Renal pelvis (tissue), 4 donors: ENCODE results near the gene CARD11. TPM values are rescaled to one million over a fixed set of nuclear protein-coding genes. Genes with fewer than 3 reads are reported as not detected.
"Not testable (repeated sequence)": the region's sequence is repeated elsewhere in the genome, so short reads cannot be mapped to it uniquely, and the experiment has no call there.

Source experiments
- DNase-seq: peaks from one replicate; pipeline ENCODE4 v3.0.0-alpha.2; 2013
- polyA plus RNA-seq, 3 donors: library from polyadenylated mRNA; unstranded; fragments of 120-200 nt; gene quantifications; one replicate each; pipeline ENCODE4 v1.2.1, GENCODE V29; 2013; ENCODE audit not compliant: insufficient read length in 3 of 3

CARD11 gene
- polyA plus RNA-seq, 3 donors, result 1.6 to 2.2 (median 1.9) TPM

GRCh38 chr7:3065724-3066143, 22.1 kb upstream of the CARD11 start:
- DNase-seq, result no peak

DNA sequence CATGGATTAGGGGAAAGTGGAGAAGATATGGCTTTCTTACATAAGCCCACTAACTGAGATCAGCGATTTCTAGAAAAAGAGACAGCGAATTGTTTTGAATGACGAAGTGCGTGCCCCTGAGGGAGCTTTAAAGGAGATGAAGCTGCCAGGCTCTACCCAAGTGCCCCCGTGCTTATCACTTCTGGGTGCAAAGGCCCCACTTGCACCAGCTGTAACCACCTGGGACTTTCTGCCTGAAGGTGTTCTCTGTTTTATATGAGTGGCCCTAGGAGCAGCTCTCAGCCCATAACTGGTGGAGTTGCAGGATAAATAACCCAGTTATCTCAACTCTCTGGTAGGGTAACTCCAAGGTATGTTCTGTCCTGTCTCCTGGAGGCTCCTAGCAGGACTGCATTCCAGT, 20.4 kb upstream of the CARD11 start:
- no peak for DNase-seq

DNA sequence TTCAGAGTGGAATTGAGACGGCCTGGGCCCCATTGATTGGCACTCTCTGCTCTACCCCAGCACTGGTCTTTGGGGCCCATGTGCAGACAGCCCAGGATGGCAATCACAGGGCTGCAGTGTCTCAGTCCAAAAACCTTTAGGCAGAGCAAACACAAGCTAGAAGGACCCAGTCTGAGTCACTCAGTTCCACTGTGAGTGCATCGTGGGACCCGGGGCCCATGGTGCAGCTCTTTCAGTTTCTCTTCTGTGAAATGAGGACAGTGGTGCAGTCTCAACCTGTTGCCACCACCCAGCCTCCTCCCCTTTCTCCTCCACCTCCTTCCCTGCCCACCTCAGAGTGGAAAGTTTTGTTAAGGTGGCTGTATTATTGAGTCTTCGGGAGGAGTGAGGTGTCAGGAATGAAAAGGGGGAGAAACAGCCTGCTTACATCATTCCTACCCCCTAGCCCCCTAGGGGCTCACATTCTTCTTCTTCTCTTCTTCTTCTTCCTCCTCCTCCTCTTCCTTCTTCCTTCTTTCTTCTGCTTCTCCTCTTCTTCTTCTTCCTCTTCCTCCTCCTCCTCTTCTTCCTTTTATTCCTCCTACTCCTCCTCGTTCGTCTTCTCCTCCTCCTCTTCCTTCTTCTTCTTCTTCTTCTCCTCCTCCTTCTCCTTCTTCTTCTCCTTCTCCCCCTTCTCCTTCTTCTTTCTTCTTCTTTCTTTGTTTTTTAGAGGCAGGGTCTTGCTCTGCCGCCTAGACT, 19.5 kb upstream of the CARD11 start:
- no peak for DNase-seq

- DNase-seq, result no peak
These were observed 13.4 kb upstream of the CARD11 start for GRCh38 chr7:3057066-3057420.

- no peak for DNase-seq
These were observed 12.8 kb upstream of the CARD11 start for GRCh38 chr7:3056234-3057065.

DNA sequence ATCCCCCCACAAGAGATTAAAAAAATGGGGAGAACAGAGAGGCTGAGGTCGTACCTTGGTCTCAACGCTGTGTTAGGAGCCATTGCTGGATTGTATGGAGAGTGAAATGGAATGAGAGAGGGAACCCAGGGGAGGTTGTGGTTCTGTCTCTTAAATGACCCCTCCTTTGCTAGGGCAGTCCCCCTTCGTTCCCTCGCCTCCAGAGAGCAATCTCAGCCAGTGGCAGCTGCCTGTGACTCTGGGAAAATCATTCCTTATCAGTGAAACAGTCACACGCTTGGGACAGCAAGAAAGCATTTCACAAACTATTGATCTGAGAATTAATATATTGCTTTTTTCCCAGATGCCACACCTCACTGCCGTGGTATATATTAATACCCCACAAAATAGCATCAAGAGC, 12.0 kb upstream of the CARD11 start:
- DNase-seq, result no peak

- no peak for DNase-seq
These were observed 692 bp downstream of the CARD11 start for GRCh38 chr7:3042861-3043489.

GRCh38 chr7:3041986-3042675, 1.5 kb downstream of the CARD11 start:
- DNase-seq, result no peak

- DNase-seq, result no peak
These were observed 3.9 kb downstream of the CARD11 start for GRCh38 chr7:3039787-3040186.

GRCh38 chr7:3038011-3038410, 5.7 kb downstream of the CARD11 start:
- not testable (repeated sequence) for DNase-seq

- no peak for DNase-seq
These were observed 6.4 kb downstream of the CARD11 start for GRCh38 chr7:3037259-3037658.

- no peak for DNase-seq
These were observed 9.0 kb downstream of the CARD11 start for GRCh38 chr7:3034591-3035150.

- no peak for DNase-seq
These were observed 10.1 kb downstream of the CARD11 start for GRCh38 chr7:3033581-3033980.

DNA sequence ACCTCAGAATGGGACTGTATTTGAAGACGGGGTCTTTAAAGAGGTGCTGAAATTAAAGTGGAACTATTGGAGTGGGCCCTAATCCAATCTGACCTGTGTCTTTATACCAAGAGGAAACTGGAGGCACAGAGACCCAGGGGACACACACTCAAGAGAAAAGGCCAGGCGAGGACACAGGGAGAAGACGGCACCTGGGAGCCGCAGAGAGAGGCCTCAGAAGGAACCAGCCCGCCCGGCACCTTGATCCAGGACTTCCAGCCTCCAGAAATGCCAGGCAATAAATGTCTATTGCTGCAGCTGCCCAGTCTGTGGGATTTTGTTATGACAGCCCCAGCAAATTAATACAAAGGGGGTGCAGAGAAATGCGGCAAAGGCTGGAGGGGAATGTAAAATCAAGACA, 10.5 kb downstream of the CARD11 start:
- DNase-seq, result no peak

GRCh38 chr7:3032256-3032655, 11.4 kb downstream of the CARD11 start:
- no peak for DNase-seq

GRCh38 chr7:3029138-3029537, 14.5 kb downstream of the CARD11 start:
- DNase-seq, result no peak

GRCh38 chr7:3028758-3029093, 14.9 kb downstream of the CARD11 start:
- DNase-seq, result no peak

- DNase-seq, result no peak
These were observed 15.5 kb downstream of the CARD11 start for GRCh38 chr7:3028071-3028757.

DNA sequence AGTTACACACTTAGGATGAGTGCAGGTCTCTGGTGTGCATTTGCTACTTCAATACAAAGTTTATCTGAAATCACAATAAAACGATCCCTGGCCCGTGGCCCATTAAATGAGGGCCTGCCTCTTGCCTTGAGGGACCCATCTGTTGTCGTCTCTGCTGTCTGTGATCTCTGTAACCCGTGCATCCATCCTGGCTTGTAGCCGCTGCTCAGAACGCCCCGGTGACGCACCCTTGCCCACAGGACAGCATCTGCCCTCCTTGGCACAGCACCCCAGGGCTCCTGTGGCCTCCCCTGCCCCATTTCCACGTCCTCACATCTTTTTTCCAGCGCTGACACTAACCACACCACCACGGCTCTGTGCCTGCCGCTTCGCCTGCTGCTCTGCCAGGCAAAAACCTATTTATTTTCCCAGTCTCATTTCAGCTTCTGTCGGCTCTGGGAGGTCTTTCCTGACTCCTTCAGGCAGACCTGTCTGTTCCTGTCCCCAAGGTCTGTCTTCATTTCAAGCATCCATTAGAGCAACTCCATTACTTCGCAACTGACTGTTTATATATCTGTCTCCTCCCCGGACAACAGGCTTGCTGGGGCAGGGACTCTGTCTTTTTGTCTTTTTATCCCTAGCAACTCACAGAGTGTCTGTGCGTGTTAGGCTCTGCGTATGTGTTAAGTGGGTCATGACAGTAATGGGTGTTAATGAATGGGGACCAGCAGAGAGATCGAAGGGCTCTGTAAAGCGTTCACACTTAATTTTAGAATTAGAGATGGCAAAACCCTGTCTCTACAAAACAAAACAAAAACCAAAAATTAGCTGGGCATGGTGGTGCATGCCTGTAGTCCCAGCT, 16.4 kb downstream of the CARD11 start:
- no peak for DNase-seq

DNA sequence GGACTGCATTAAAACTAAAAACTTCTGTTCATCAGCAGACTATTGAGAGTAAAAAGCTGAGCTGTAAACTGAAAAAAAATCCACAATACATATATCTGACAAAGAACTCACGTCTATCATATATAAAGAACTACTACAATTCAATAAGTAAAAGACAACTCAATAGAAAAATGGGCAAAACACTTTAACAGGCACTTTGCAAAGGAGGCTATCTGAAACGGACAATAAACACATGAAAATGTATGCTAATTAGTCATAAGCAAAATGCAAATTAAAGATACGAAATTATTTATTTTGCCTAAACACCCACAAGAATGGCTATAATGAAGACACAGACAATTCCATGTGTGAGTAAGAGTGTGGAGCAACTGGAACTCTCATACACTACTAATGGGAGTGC, 18.1 kb downstream of the CARD11 start:
- DNase-seq, result no peak

- DNase-seq, result no peak
These were observed 21.8 kb downstream of the CARD11 start for GRCh38 chr7:3021825-3022224.
